WTC11 (cell line): ENCODE results near the gene C16orf74. TPM values are rescaled to one million over a fixed set of nuclear protein-coding genes. Genes with fewer than 3 reads are reported as not detected.

Experiments used
- ATAC-seq: fragments of 200-7000 bp; cut with Tn5 transposase; 2 replicates; pipeline ENCODE4 v1.10.0; 2021; ENCODE audit warnings: mild to moderate bottlenecking, moderate library complexity
- CTCF ChIA-PET: fragments of 300-600 bp; sonication (Branson Sonifier 250); formaldehyde crosslinking; loops from one replicate; lab custom pipeline; 2021; ENCODE audit warnings: antibody characterized with exemption; lab: Charles Lee
- POLR2A ChIA-PET: fragments of 350-600 bp; sonication (Branson Sonifier 250); formaldehyde crosslinking; loops from one replicate; lab custom pipeline; 2021; ENCODE audit warnings: antibody characterized with exemption; lab: Charles Lee
- DNase-seq: peaks from one replicate; pipeline ENCODE4 v3.0.0; 2021; ENCODE audit warnings: low spot score
- H3K27ac Mint-ChIP-seq: 2 replicates; pipeline ENCODE4 v1.8.0; 2021; ENCODE audit warnings: mixed read lengths
- H3K27me3 Mint-ChIP-seq: 2 replicates; pipeline ENCODE4 v1.8.0; 2021; ENCODE audit warnings: low read depth, mild to moderate bottlenecking, moderate library complexity, mixed read lengths
- H3K36me3 Mint-ChIP-seq: 2 replicates; pipeline ENCODE4 v1.8.0; 2021; ENCODE audit warnings: mixed read lengths
- H3K4me1 Mint-ChIP-seq: 2 replicates; pipeline ENCODE4 v1.8.0; 2022; ENCODE audit warnings: mixed read lengths
- H3K4me3 Mint-ChIP-seq: 2 replicates; pipeline ENCODE4 v1.8.0; 2021; ENCODE audit warnings: mild to moderate bottlenecking, moderate library complexity, mixed read lengths
- H3K9me3 Mint-ChIP-seq: 2 replicates; pipeline ENCODE4 v1.8.0; 2021; ENCODE audit warnings: mixed read lengths
- ATF1 ChIP-seq: sonication (generic); formaldehyde crosslinking; IDR thresholded peaks from 2 replicates; pipeline ENCODE4 v1.8.1; 2023; ENCODE audit warnings: mild to moderate bottlenecking, moderate library complexity, missing genetic modification reagents
- CBFB ChIP-seq: sonication (generic); formaldehyde crosslinking; IDR thresholded peaks from 2 replicates; pipeline ENCODE4 v1.8.1; 2022; ENCODE audit warnings: mild to moderate bottlenecking, low read depth, missing genetic modification reagents
- E2F1 ChIP-seq: sonication (generic); formaldehyde crosslinking; IDR thresholded peaks from 2 replicates; pipeline ENCODE4 v1.8.0; 2022; ENCODE audit warnings: mild to moderate bottlenecking, missing genetic modification reagents
- E2F4 ChIP-seq: sonication (generic); formaldehyde crosslinking; IDR thresholded peaks from 2 replicates; pipeline ENCODE4 v1.8.1; 2022; ENCODE audit warnings: low read depth, mild to moderate bottlenecking, moderate library complexity, missing genetic modification reagents, borderline replicate concordance
- FOXJ3 ChIP-seq: sonication (generic); formaldehyde crosslinking; IDR thresholded peaks from 2 replicates; pipeline ENCODE4 v1.9.0; 2021; ENCODE audit warnings: missing genetic modification reagents, mild to moderate bottlenecking, borderline replicate concordance
- GTF2I ChIP-seq: fragments of 250-450 bp; sonication (Bioruptor Pico); conservative IDR thresholded peaks from 2 replicates; pipeline ENCODE4 v1.4.0; 2021; ENCODE audit warnings: mild to moderate bottlenecking
- JAZF1 ChIP-seq: fragments of 250-450 bp; sonication (Bioruptor Pico); IDR thresholded peaks from 2 replicates; pipeline ENCODE4 v1.9.0; 2021; ENCODE audit warnings: moderate library complexity, mild to moderate bottlenecking, inconsistent platforms
- JUN ChIP-seq: sonication (generic); formaldehyde crosslinking; IDR thresholded peaks from 2 replicates; pipeline ENCODE4 v1.8.0; 2023; ENCODE audit warnings: mild to moderate bottlenecking, missing genetic modification reagents
- NFATC4 ChIP-seq: fragments of 250-450 bp; sonication (Bioruptor Pico); IDR thresholded peaks from 2 replicates; pipeline ENCODE4 v1.9.0; 2021; ENCODE audit warnings: mild to moderate bottlenecking
- NFE2L1 ChIP-seq: sonication (generic); formaldehyde crosslinking; IDR thresholded peaks from 2 replicates; pipeline ENCODE4 v1.8.1; 2023; ENCODE audit warnings: missing genetic modification reagents
- SMAD3 ChIP-seq: sonication (generic); formaldehyde crosslinking; IDR thresholded peaks from 2 replicates; pipeline ENCODE4 v1.8.0; 2022; ENCODE audit warnings: missing genetic modification reagents, mild to moderate bottlenecking, borderline replicate concordance
- SMAD4 ChIP-seq: sonication (generic); formaldehyde crosslinking; IDR thresholded peaks from 2 replicates; pipeline ENCODE4 v1.8.0; 2022; ENCODE audit warnings: mild to moderate bottlenecking, missing genetic modification reagents
- SOX15 ChIP-seq: fragments of 250-450 bp; sonication (Bioruptor Pico); IDR thresholded peaks from 2 replicates; pipeline ENCODE4 v1.9.0; 2021; ENCODE audit warnings: mild to moderate bottlenecking
- ZNF219 ChIP-seq: sonication (generic); formaldehyde crosslinking; IDR thresholded peaks from 2 replicates; pipeline ENCODE4 v1.8.0; 2023; ENCODE audit warnings: missing genetic modification reagents, mild to moderate bottlenecking, borderline replicate concordance
- ZNF317 ChIP-seq: sonication (generic); formaldehyde crosslinking; IDR thresholded peaks from 2 replicates; pipeline ENCODE4 v1.8.1; 2023; ENCODE audit warnings: low read depth, mild to moderate bottlenecking, moderate library complexity, missing genetic modification reagents, borderline replicate concordance
- ZNF512 ChIP-seq: sonication (generic); formaldehyde crosslinking; IDR thresholded peaks from 2 replicates; pipeline ENCODE4 v1.8.1; 2022; ENCODE audit warnings: missing genetic modification reagents, borderline replicate concordance
- ZNF671 ChIP-seq: fragments of 250-450 bp; sonication (Bioruptor Pico); IDR thresholded peaks from 2 replicates; pipeline ENCODE4 v1.8.0; 2021; ENCODE audit warnings: mild to moderate bottlenecking
- total RNA-seq: library from RNA; stranded (reverse); gene quantifications from 3 replicates; pipeline ENCODE4 v1.2.3, GENCODE V29; 2021
- TF ChIP-seq, protein P1 (sequence below): sonication (generic); formaldehyde crosslinking; IDR thresholded peaks from 2 replicates; pipeline ENCODE4 v1.8.1; 2023; ENCODE audit warnings: mild to moderate bottlenecking, missing genetic modification reagents, borderline replicate concordance
- TF ChIP-seq, protein P2 (sequence below): fragments of 200-600 bp; IDR thresholded peaks from 2 replicates; pipeline ENCODE4 v1.8.0; 2022; ENCODE audit warnings: antibody characterized with exemption
- TF ChIP-seq, protein P3 (sequence below): sonication (generic); formaldehyde crosslinking; IDR thresholded peaks from 2 replicates; pipeline ENCODE4 v1.8.1; 2022; ENCODE audit warnings: mild to moderate bottlenecking, moderate library complexity, missing genetic modification reagents
- TF ChIP-seq, protein P4 (sequence below): sonication (generic); formaldehyde crosslinking; IDR thresholded peaks from 2 replicates; pipeline ENCODE4 v1.8.1; 2023; ENCODE audit warnings: mild to moderate bottlenecking, missing genetic modification reagents

Gene C16orf74
- total RNA-seq, 1 experiment from 2014 or later: 8.3 TPM

DNA sequence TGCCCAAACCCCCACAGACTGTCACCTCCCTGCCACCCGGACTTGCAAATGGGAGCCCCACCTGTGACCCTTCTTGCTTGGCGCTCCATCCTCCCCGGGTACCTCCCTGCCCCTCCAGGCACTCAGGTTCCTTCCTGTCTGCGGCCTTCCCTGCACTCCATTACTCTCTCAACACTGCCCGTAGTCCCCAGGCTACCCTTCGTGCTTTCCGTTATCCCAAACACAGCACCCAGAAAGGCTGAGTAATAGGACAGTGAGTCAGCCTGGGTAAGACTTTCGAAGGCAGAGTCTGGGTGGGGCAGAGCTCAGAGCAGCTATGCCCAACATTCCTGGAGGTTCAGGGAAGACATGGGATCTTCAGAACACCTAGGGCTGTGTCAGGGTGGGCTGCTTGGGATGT, 16.6 kb upstream of the C16orf74 start (continued):
- TF ChIP-seq NFATC4 (CRISPR knock-in tag) (no peak), ZNF317 (no peak), SMAD4 (CRISPR knock-in tag) (no peak), ZNF512 (CRISPR knock-in tag) (no peak), E2F4 (CRISPR knock-in tag) (no peak)
- TF ChIP-seq, protein P1, sequence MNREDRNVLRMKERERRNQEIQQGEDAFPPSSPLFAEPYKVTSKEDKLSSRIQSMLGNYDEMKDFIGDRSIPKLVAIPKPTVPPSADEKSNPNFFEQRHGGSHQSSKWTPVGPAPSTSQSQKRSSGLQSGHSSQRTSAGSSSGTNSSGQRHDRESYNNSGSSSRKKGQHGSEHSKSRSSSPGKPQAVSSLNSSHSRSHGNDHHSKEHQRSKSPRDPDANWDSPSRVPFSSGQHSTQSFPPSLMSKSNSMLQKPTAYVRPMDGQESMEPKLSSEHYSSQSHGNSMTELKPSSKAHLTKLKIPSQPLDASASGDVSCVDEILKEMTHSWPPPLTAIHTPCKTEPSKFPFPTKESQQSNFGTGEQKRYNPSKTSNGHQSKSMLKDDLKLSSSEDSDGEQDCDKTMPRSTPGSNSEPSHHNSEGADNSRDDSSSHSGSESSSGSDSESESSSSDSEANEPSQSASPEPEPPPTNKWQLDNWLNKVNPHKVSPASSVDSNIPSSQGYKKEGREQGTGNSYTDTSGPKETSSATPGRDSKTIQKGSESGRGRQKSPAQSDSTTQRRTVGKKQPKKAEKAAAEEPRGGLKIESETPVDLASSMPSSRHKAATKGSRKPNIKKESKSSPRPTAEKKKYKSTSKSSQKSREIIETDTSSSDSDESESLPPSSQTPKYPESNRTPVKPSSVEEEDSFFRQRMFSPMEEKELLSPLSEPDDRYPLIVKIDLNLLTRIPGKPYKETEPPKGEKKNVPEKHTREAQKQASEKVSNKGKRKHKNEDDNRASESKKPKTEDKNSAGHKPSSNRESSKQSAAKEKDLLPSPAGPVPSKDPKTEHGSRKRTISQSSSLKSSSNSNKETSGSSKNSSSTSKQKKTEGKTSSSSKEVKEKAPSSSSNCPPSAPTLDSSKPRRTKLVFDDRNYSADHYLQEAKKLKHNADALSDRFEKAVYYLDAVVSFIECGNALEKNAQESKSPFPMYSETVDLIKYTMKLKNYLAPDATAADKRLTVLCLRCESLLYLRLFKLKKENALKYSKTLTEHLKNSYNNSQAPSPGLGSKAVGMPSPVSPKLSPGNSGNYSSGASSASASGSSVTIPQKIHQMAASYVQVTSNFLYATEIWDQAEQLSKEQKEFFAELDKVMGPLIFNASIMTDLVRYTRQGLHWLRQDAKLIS (CRISPR knock-in tag): no peak
- TF ChIP-seq, protein P2, sequence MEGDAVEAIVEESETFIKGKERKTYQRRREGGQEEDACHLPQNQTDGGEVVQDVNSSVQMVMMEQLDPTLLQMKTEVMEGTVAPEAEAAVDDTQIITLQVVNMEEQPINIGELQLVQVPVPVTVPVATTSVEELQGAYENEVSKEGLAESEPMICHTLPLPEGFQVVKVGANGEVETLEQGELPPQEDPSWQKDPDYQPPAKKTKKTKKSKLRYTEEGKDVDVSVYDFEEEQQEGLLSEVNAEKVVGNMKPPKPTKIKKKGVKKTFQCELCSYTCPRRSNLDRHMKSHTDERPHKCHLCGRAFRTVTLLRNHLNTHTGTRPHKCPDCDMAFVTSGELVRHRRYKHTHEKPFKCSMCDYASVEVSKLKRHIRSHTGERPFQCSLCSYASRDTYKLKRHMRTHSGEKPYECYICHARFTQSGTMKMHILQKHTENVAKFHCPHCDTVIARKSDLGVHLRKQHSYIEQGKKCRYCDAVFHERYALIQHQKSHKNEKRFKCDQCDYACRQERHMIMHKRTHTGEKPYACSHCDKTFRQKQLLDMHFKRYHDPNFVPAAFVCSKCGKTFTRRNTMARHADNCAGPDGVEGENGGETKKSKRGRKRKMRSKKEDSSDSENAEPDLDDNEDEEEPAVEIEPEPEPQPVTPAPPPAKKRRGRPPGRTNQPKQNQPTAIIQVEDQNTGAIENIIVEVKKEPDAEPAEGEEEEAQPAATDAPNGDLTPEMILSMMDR: no peak

- Mint-ChIP-seq H3K27ac (no peak overlapping the region), H3K36me3 (no peaks in the 10 kb centered on the region; the same call in 1 of the 2 replicates), H3K4me3 (no peak overlapping the region), H3K27me3 (no peaks in the 10 kb centered on the region; the same call in 1 of the 2 replicates), H3K4me1 (peaks cover 21% of the 10 kb centered on the region), H3K9me3 (no peaks in the 10 kb centered on the region)
- ChIA-PET CTCF (interaction anchor here (0.9 to 1.4 kb wide), 2 partner anchors 11 to 48 kb away, joined by 3 read pairs; no protein-coding TSS in a partner anchor), POLR2A (no interaction called here)
- no peak for DNase-seq
- no peak for ATAC-seq
- no peak for TF ChIP-seq ATF1 (CRISPR knock-in tag)
- no peak for TF ChIP-seq SMAD3 (CRISPR knock-in tag)
- TF ChIP-seq ZNF317: no peak
- no peak for TF ChIP-seq NFATC4 (CRISPR knock-in tag)
- TF ChIP-seq, protein P3, sequence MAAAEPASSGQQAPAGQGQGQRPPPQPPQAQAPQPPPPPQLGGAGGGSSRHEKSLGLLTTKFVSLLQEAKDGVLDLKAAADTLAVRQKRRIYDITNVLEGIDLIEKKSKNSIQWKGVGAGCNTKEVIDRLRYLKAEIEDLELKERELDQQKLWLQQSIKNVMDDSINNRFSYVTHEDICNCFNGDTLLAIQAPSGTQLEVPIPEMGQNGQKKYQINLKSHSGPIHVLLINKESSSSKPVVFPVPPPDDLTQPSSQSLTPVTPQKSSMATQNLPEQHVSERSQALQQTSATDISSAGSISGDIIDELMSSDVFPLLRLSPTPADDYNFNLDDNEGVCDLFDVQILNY (CRISPR knock-in tag): no peak
- TF ChIP-seq FOXJ3 (CRISPR knock-in tag): no peak
- TF ChIP-seq NFE2L1 (CRISPR knock-in tag): no peak
- no peak for TF ChIP-seq SOX15 (CRISPR knock-in tag)
- TF ChIP-seq E2F1 (CRISPR knock-in tag): no peak
- no peak for TF ChIP-seq CBFB (CRISPR knock-in tag)
- no peak for TF ChIP-seq ZNF219
- TF ChIP-seq JAZF1 (CRISPR knock-in tag): no peak
- no peak for TF ChIP-seq ZNF671
- TF ChIP-seq, protein P4, sequence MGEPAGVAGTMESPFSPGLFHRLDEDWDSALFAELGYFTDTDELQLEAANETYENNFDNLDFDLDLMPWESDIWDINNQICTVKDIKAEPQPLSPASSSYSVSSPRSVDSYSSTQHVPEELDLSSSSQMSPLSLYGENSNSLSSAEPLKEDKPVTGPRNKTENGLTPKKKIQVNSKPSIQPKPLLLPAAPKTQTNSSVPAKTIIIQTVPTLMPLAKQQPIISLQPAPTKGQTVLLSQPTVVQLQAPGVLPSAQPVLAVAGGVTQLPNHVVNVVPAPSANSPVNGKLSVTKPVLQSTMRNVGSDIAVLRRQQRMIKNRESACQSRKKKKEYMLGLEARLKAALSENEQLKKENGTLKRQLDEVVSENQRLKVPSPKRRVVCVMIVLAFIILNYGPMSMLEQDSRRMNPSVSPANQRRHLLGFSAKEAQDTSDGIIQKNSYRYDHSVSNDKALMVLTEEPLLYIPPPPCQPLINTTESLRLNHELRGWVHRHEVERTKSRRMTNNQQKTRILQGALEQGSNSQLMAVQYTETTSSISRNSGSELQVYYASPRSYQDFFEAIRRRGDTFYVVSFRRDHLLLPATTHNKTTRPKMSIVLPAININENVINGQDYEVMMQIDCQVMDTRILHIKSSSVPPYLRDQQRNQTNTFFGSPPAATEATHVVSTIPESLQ (CRISPR knock-in tag): no peak
- TF ChIP-seq GTF2I: no peak
- TF ChIP-seq JUN: no peak
Measured at GRCh38 chr16:85765767-85766166, 14.9 kb upstream of the C16orf74 start.
